GM13977 (cell line): ENCODE data around the gene QPRT.
A peak's percentile ranks its signal among the peaks of the same experiment; 100 is the strongest.

Source experiments
- DNase-seq: peaks from one replicate; pipeline ENCODE4 v3.0.0; 2012; ENCODE audit warnings: low spot score
- CTCF ChIP-seq: IDR thresholded peaks from 2 replicates; pipeline ENCODE4 v1.5.1; 2012; ENCODE audit warnings: mild to moderate bottlenecking, control low read depth; ENCODE audit not compliant: insufficient read depth; ENCODE audit errors: extremely low read depth, missing control alignments
- in situ Hi-C: fragments of 300-500 bp; cut with MboI; formaldehyde crosslinking; loops from one replicate; pipeline ENCODE4 v1.12.0; 2022; ENCODE audit warnings: low sequenced_read_pairs, low pct_unique_long_range_greater_than_20kb, mixed read lengths, inconsistent platforms; ENCODE audit not compliant: unreplicated experiment

The QPRT gene

GRCh38 chr16:29644973-29645693 lies 33.8 kb upstream of the QPRT start:
- DNase-seq: peak; percentile 34

GRCh38 chr16:29645694-29646187 lies 33.2 kb upstream of the QPRT start:
- DNase-seq: peak; percentile 76
- TF ChIP-seq CTCF: no peak
- in situ Hi-C loops: no loop called here

More at GRCh38 chr16:29644973-29645693, 33.8 kb upstream of the QPRT start:
- in situ Hi-C loops: no loop called here
- no peak for TF ChIP-seq CTCF

GRCh38 chr16:29646947-29647346 lies 32.0 kb upstream of the QPRT start:
- in situ Hi-C loops: no loop called here
- TF ChIP-seq CTCF: no peak
- no peak for DNase-seq

- TF ChIP-seq CTCF: no peak
- no peak for DNase-seq
- in situ Hi-C loops: no loop called here
Measured at GRCh38 chr16:29649588-29650494, 29.1 kb upstream of the QPRT start.

- in situ Hi-C loops: no loop called here
- no peak for TF ChIP-seq CTCF
- no peak for DNase-seq
Measured at GRCh38 chr16:29650771-29651170, 28.2 kb upstream of the QPRT start.

- in situ Hi-C loops: no loop called here
- TF ChIP-seq CTCF: no peak
- no peak for DNase-seq
Measured at GRCh38 chr16:29651774-29652349, 27.1 kb upstream of the QPRT start.
